Neuronal stem cell (in vitro differentiated cells): ENCODE data around the gene CTNND2.

Source experiments
- DNase-seq: peaks from one replicate; pipeline ENCODE4 v3.0.0-alpha.2; 2013; ENCODE audit warnings: low spot score
- H2AFZ ChIP-seq: one replicate; pipeline ENCODE4 v1.6.1; 2013; ENCODE audit warnings: mild to moderate bottlenecking, low read length, inconsistent platforms
- H2AK5ac ChIP-seq: 2 replicates; pipeline ENCODE4 v1.6.1; 2013; ENCODE audit warnings: low read depth, mild to moderate bottlenecking, inconsistent platforms, low read length, moderate library complexity, mixed read lengths
- H2BK120ac ChIP-seq: 2 replicates; pipeline ENCODE4 v1.6.1; 2013; ENCODE audit warnings: low read depth, mild to moderate bottlenecking, inconsistent platforms, low read length, moderate library complexity, mixed read lengths
- H2BK12ac ChIP-seq: one replicate; pipeline ENCODE4 v1.6.1; 2013; ENCODE audit warnings: low read length, inconsistent platforms
- H2BK15ac ChIP-seq: 2 replicates; pipeline ENCODE4 v1.6.1; 2013; ENCODE audit warnings: mild to moderate bottlenecking, low read length, inconsistent platforms, mixed read lengths
- H2BK5ac ChIP-seq: one replicate; pipeline ENCODE4 v1.6.1; 2013; ENCODE audit warnings: inconsistent platforms, mild to moderate bottlenecking, low read length, moderate library complexity
- H3K14ac ChIP-seq: one replicate; pipeline ENCODE4 v1.6.1; 2013; ENCODE audit warnings: low read length, inconsistent platforms
- H3K18ac ChIP-seq: 2 replicates; pipeline ENCODE4 v1.6.1; 2013; ENCODE audit warnings: low read length, inconsistent platforms
- H3K23ac ChIP-seq: 2 replicates; pipeline ENCODE4 v1.6.1; 2013; ENCODE audit warnings: low read depth, mild to moderate bottlenecking, mixed read lengths, low read length, inconsistent platforms; ENCODE audit not compliant: poor library complexity
- H3K27ac ChIP-seq: replicated peaks from 3 replicates; pipeline ENCODE4 v1.5.1; 2013; ENCODE audit warnings: low read length, inconsistent platforms
- H3K27me3 ChIP-seq, 3 experiments: 2 replicates each; pipeline ENCODE4 v1.6.1; 2013; ENCODE audit warnings: low read length in 3 of 3, mild to moderate bottlenecking in 2 of 3, inconsistent platforms in 1 of 3, low read depth in 1 of 3, mixed read lengths in 1 of 3, moderate library complexity in 1 of 3; ENCODE audit not compliant: control insufficient read depth in 3 of 3, insufficient read depth in 3 of 3
- H3K36me3 ChIP-seq, 2 donors: replicated peaks in 1 of 2; 2 replicates each; pipeline ENCODE4 v1.6.1; 2013; ENCODE audit warnings: low read length in 2 of 2; ENCODE audit not compliant: control insufficient read depth in 2 of 2, insufficient read depth in 2 of 2
- H3K4ac ChIP-seq: 2 replicates; pipeline ENCODE4 v1.6.1; 2013; ENCODE audit warnings: inconsistent platforms, mild to moderate bottlenecking, low read length, moderate library complexity
- H3K4me1 ChIP-seq, 2 donors: 1 replicate in 1 of 2; 2 replicates in 1 of 2; pipeline ENCODE4 v1.6.1; 2013; ENCODE audit warnings: low read length in 2 of 2, low read depth in 1 of 2; ENCODE audit not compliant: control insufficient read depth in 2 of 2, insufficient read depth in 1 of 2
- H3K4me2 ChIP-seq: one replicate; pipeline ENCODE4 v1.6.1; 2013; ENCODE audit warnings: mild to moderate bottlenecking, low read length, inconsistent platforms; ENCODE audit not compliant: insufficient read depth, poor library complexity, severe bottlenecking
- H3K4me3 ChIP-seq, 2 donors: 2 replicates each; pipeline ENCODE4 v1.5.1; 2013; ENCODE audit warnings: low read length in 2 of 2, mild to moderate bottlenecking in 2 of 2, inconsistent platforms in 1 of 2, moderate library complexity in 1 of 2
- H3K79me1 ChIP-seq: one replicate; pipeline ENCODE4 v1.6.1; 2013; ENCODE audit warnings: low read depth, mild to moderate bottlenecking, inconsistent platforms, low read length, moderate library complexity
- H3K9ac ChIP-seq: one replicate; pipeline ENCODE4 v1.6.1; 2013; ENCODE audit warnings: mild to moderate bottlenecking, low read depth, low read length, inconsistent platforms; ENCODE audit not compliant: poor library complexity
- H3K9me3 ChIP-seq, 2 donors: replicated peaks in 1 of 2; 2 replicates each; pipeline versions ENCODE3 to v1.6.1; 2013; ENCODE audit warnings: low read length in 2 of 2, mild to moderate bottlenecking in 2 of 2, inconsistent platforms in 1 of 2, low read depth in 1 of 2, mixed read lengths in 1 of 2, moderate library complexity in 1 of 2; ENCODE audit not compliant: control insufficient read depth in 2 of 2, insufficient read depth in 1 of 2
- H4K8ac ChIP-seq: one replicate; pipeline ENCODE4 v1.6.1; 2013; ENCODE audit warnings: low read depth, mild to moderate bottlenecking, inconsistent platforms, low read length, moderate library complexity
- H4K91ac ChIP-seq: one replicate; pipeline ENCODE4 v1.6.1; 2013; ENCODE audit warnings: low read length, low read depth, mild to moderate bottlenecking, inconsistent platforms; ENCODE audit not compliant: poor library complexity
- WGBS, 2 donors: extraction: QIAGEN DNeasy Blood & Tissue Kit; methylation state at CpG; one replicate each; pipeline ENCODE4 v1.1.7; 2013; ENCODE audit warnings: missing lambda C conversion rate in 2 of 2, mixed read lengths in 1 of 2; ENCODE audit not compliant: insufficient read length in 2 of 2, insufficient replicate concordance in 1 of 2; ENCODE audit errors: extremely low coverage in 2 of 2; 5-methylcytosine and 5-hydroxymethylcytosine counted together

CTNND2 gene

GRCh38 chr5:11496137-11496719 is 408.0 kb downstream of the CTNND2 start:
- Histone ChIP-seq H3K36me3 (no peaks in the 10 kb centered on the region), H2BK120ac (no peak overlapping the region), H3K4me2 (no peak overlapping the region), H3K4ac (no peak overlapping the region), H2BK5ac (no peak overlapping the region), H3K9me3 (no peaks in the 10 kb centered on the region), H3K79me1 (no peaks in the 10 kb centered on the region), H2BK12ac (no peak overlapping the region), H3K14ac (no peak overlapping the region), H3K9ac (no peak overlapping the region), H3K18ac (peak overlapping the region; percentile 74), H3K27me3 (no peaks in the 10 kb centered on the region), H2AFZ (no peak overlapping the region), H2AK5ac (no peak overlapping the region), H4K8ac (no peak overlapping the region), H3K27ac (no peak overlapping the region), H2BK15ac (no peak overlapping the region), H3K4me3 (no peak overlapping the region), H3K23ac (no peak overlapping the region), H3K4me1 (no peaks in the 10 kb centered on the region), H4K91ac (no peak overlapping the region)
- WGBS, 2 donors, result no CpG with 5 or more reads among the region's 1 CpG
- no peak for DNase-seq

- WGBS, 2 donors, result no CpG with 5 or more reads among the region's 3 CpGs
These were observed 409.9 kb downstream of the CTNND2 start for GRCh38 chr5:11494340-11494739.

GRCh38 chr5:11491404-11492075 is 412.7 kb downstream of the CTNND2 start:
- no peak overlapping the region for H2BK120ac ChIP-seq
- WGBS, 2 donors, result no CpG with 5 or more reads among the region's 7 CpGs
- no peak overlapping the region for H2BK12ac ChIP-seq
- H3K36me3 ChIP-seq, result no peaks in the 10 kb centered on the region
- H3K9ac ChIP-seq, result no peak overlapping the region
- no peak overlapping the region for H4K91ac ChIP-seq
- no peaks in the 10 kb centered on the region for H3K79me1 ChIP-seq
- no peak overlapping the region for H2AFZ ChIP-seq
- H3K27ac ChIP-seq, result no peak overlapping the region
- no peak overlapping the region for H2AK5ac ChIP-seq
- H3K18ac ChIP-seq, result no peak overlapping the region
- DNase-seq, result no peak
- no peak overlapping the region for H2BK15ac ChIP-seq
- H3K27me3 ChIP-seq, result no peaks in the 10 kb centered on the region
- no peak overlapping the region for H3K4me2 ChIP-seq
- H3K4me1 ChIP-seq, result no peaks in the 10 kb centered on the region
- no peak overlapping the region for H2BK5ac ChIP-seq
- no peak overlapping the region for H4K8ac ChIP-seq
- H3K23ac ChIP-seq, result no peak overlapping the region
- no peak overlapping the region for H3K14ac ChIP-seq
- no peak overlapping the region for H3K4me3 ChIP-seq
- H3K9me3 ChIP-seq, result no peaks in the 10 kb centered on the region
- H3K4ac ChIP-seq, result no peak overlapping the region

More at GRCh38 chr5:11494340-11494739, 409.9 kb downstream of the CTNND2 start:
- no peak overlapping the region for H3K27ac ChIP-seq
- H3K14ac ChIP-seq, result no peak overlapping the region
- H2BK12ac ChIP-seq, result no peak overlapping the region
- H2AK5ac ChIP-seq, result no peak overlapping the region
- H4K8ac ChIP-seq, result no peak overlapping the region
- H4K91ac ChIP-seq, result no peak overlapping the region
- H2AFZ ChIP-seq, result no peak overlapping the region
- DNase-seq, result no peak
- H3K9me3 ChIP-seq, result no peaks in the 10 kb centered on the region
- H2BK15ac ChIP-seq, result no peak overlapping the region
- no peaks in the 10 kb centered on the region for H3K36me3 ChIP-seq
- no peak overlapping the region for H3K18ac ChIP-seq
- H3K79me1 ChIP-seq, result no peaks in the 10 kb centered on the region
- H3K4ac ChIP-seq, result no peak overlapping the region
- H3K4me2 ChIP-seq, result no peak overlapping the region
- H3K4me3 ChIP-seq, result no peak overlapping the region
- no peak overlapping the region for H2BK120ac ChIP-seq
- H2BK5ac ChIP-seq, result no peak overlapping the region
- H3K27me3 ChIP-seq, result no peaks in the 10 kb centered on the region
- H3K4me1 ChIP-seq, result no peaks in the 10 kb centered on the region
- no peak overlapping the region for H3K23ac ChIP-seq
- H3K9ac ChIP-seq, result no peak overlapping the region

- H4K8ac ChIP-seq, result no peak overlapping the region
- H3K4me2 ChIP-seq, result no peak overlapping the region
- H3K18ac ChIP-seq, result no peak overlapping the region
- no peak overlapping the region for H3K4me3 ChIP-seq
- H2AK5ac ChIP-seq, result no peak overlapping the region
- H4K91ac ChIP-seq, result no peak overlapping the region
- H3K79me1 ChIP-seq, result no peaks in the 10 kb centered on the region
- no peak overlapping the region for H2BK15ac ChIP-seq
- no peaks in the 10 kb centered on the region for H3K4me1 ChIP-seq
- no peak overlapping the region for H3K23ac ChIP-seq
- H3K4ac ChIP-seq, result no peak overlapping the region
- no peak overlapping the region for H2AFZ ChIP-seq
- H3K14ac ChIP-seq, result no peak overlapping the region
- H2BK5ac ChIP-seq, result no peak overlapping the region
- no peak overlapping the region for H2BK12ac ChIP-seq
- H3K36me3 ChIP-seq, result no peaks in the 10 kb centered on the region
- peaks cover 0 to 3% of the 10 kb centered on the region in 2 donors for H3K9me3 ChIP-seq
- no peak overlapping the region for H3K27ac ChIP-seq
- H3K9ac ChIP-seq, result no peak overlapping the region
- WGBS, 2 donors, result no CpG with 5 or more reads among the region's 5 CpGs
- H2BK120ac ChIP-seq, result no peak overlapping the region
- DNase-seq, result no peak
- no peaks in the 10 kb centered on the region for H3K27me3 ChIP-seq
These were observed 420.6 kb downstream of the CTNND2 start for GRCh38 chr5:11483630-11484029.
